Erythroblast (primary cell): ENCODE results near the gene ATRIP.

Experiments used
- GATA1 ChIP-seq: IDR thresholded peaks from 2 replicates; pipeline ENCODE4 v1.6.1; 2011; ENCODE audit warnings: low read depth, mild to moderate bottlenecking, control low read depth, low read length, moderate library complexity
- POLR2A ChIP-seq: IDR thresholded peaks from 2 replicates; pipeline ENCODE4 v1.6.1; 2011; ENCODE audit warnings: mild to moderate bottlenecking, low read length

GRCh38 chr3:48505146-48505545 is 58.6 kb downstream of the ATRIP start:
- TF ChIP-seq POLR2A (no peak), GATA1 (no peak)
